ENCODE data around the gene PARVA.

The PARVA gene

DNA sequence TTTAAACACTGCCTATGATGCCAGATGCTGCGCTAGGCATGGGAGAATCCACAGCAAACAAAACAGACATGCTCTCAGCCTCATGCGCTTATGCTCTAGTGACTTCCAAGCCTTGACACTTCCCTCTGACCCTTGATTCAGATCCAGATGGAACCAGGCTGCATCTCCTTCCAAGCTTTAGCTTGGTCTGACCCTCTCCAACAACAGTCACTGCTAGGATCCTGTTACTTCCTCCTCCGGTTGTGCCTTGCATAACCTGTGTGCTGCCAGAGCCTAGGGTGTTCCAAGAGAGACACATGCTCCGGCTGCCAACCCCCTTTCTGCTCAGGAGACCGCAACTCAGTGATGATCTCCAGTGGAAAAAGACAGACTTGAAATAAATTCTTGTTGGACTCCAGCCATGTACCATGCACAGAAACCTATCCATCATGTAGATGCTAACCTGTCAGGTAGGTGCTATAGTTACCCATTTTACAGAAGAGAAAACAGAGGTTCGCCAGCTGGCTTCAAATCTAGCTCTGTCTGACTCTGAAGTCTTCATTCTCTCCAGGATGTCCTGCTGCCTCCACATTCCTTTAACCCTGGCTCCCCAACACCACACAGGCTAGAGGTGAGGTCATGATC, 160.5 kb downstream of the PARVA start:
- no peak for DNase-seq

DNA sequence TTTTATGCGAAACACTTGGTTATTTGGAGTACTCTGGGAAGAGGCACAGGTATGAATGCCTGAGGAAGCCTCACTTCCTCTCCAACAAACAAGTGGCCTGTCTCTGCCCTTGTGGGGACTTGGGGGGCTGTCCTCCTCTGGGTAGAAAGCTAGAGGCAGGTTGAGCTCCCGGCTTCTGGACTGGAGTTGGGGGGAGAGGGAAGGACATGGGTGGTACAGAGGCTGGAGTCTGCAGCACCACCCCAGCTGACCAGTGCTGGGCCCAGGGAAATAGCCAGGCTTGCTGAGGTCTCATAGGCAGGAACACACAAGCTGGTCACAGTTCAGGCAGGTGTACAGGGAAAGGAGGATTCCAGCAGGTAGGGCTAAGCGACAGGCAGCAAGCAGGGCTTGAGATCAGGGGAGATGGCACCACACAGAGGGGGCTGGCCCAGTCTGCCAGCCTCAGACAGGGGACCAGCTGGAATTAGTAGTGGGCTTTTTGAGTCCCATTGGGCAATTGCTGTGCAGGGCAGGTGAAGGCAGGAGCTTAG, 161.6 kb downstream of the PARVA start:
- DNase-seq, result no peak

DNA sequence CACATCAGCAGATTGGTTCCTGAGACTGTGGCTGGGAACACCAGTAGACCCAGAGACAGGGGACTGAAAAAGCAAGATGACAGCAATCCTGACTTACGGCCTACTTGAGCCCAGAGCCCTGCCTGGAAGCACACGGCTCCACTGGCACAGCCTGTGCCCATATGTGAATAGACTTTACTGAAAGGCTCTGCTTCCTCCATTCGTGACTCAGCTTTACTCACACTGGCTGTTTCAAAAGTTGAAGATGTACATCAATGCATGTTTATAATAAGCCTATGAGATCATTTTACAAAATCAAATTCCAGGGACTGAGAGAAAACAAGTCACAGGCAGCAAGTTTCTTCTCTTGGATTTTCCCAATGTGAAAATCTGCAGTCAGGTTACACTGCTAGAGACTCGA, 162.2 kb downstream of the PARVA start:
- no peak for DNase-seq

DNA sequence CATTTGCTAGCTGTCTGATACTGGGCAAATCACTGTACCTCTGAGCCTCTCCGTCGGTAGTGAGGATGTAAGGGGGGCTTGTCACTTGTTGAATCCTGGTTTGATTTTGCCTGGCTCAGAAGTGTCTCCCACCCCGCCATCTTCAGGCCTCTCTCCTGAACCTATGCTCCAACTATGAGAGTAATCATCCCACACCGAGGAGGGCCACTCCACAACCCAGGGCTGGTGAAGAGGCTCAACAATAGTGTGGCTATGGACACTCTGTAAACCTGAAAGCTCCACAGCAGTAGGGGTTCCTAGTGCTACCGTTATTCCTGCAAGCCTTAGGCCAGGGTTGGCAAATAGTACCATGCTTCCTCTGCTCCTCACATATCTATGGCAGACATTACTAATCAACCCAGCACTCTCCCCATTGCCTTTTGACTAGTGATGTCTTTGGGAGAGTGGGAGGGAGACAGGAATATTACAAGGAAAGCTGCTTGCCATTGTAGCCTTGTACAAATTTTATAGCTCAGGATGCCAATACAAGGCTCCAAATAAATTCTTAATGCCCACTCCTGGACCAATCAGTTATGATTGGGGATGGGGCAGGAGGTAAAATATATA, 162.8 kb downstream of the PARVA start:
- no peak for DNase-seq

DNA sequence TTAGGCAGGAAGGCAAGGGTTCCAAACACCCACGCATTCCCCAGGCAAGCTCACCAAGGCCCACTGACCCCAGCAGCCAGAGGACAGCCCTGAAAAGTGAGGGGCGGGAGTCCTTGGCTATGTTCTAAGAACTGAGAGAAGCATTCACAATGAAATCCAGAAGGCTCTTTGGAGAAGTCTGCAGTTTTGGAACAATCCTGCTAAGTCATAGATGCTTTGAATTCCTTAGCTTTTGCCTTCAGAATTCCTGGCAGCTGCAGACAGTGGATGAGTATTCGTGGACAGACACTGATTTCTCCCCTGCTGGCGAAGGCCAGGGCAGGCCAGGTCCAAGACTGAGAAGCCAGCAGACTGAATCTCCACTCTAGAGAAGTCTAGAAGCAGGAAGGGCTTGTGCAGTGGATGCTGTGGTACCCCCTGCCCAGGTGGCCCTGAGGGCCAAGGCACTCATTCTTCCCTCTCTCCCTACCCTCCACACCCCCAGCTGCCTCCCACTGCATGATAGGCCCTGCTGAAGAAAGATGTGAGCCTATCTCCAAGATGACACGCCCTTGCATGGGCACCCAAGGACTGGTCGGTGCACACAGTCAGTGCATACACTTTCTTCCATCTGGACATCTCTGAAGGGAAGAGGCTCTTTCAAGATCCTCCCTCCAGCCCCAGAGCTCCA, 163.7 kb downstream of the PARVA start:
- DNase-seq, result no peak

DNA sequence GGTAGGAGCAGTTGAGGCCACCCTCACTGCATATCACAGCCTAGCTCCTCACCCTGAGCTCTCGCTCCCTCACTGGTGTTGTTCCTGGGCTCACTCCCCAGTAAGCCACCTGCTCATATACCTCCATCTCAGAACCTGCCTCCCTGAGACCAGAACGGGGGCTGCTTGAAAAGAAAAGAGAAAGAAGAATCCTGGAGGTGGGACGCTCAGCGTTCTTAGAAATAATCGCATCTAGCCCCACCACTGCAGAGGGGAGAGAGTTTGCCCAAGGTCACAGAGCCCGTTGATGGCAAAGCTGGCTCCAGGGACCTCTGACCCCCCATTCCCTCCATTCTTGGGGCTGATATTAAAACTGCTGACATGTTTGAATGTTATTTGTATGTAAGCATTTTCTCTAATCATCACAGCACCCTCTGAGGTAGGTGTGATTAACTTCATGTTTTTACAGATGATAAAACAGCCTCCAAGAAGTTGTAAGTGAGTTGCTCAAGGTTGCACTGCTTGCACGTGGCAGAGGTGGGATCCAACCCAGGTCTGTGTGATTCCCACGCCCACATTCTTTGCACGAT, 164.3 kb downstream of the PARVA start:
- no peak for DNase-seq

DNA sequence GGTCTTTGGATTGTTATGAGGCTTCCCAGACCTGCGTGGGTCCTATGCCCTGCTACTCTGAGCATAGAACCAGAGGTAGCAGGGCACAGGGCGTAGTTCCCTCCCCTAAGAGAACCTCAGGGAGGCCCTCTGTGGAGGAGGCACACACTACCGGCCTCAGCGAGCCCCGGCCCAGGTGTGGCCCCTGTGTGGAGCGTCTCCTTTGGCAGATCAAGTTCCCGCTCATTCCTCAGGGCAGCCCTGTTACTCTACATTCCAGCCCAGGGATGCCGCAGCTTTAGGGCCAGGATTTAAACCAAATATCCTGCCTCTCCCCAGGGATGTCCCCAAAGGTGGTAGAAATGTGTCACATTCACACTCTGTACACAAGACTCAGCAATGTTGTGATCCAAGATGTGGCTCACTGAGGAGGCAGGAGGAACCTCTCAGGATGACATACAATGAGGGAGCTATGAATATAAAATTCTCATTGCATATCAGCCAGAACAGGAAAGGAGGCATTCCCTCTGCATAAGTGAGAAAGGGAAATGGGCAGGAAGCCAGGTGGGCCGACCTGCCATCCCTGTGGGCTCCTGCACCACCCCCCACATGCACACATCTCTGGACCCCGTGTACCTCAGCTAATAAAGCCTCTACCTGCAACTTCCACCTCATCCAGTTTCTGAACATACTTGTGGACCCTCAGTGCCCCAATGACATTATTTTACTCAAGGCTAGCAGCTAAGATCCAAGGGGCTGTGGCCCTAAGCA, 165.0 kb downstream of the PARVA start:
- DNase-seq, result no peak

DNA sequence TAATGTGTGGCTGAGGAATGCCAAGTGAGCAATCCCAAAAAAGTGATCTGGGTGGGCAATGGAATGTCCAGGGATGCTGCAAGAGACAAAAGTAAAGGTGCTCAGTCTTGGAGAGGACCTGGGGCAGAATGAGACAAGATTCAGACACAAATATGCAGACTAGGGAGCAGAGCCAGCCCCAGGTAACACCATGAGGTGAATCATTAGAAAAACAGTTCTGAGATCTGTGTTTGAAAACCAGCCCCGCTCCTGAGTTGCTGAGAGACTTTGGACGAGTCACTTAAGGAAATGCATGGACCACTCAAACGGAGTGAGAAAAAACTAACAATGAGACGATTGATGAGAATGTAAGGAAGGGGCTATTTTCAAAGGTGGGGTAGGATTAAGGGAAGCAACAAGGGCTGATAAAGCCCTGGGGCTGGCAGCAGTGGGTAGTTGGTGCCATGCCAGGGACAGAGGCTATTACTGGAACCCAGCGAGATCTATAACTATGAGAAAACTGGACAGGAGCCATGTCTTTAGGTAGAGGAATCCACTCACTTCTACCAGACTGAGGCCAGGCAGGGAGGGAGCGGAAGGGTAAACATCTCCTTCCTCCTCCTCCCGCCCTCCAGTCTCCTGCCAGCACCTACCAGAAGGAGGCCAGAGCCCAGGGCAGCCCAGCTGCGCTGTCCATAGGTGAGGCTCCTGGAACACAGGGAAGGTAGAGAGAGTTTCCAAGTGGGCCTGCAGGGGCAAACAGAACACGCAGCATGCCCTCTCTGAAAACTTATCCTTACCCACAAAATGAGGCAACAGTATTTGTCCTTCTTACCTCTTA, 166.4 kb downstream of the PARVA start:
- no peak for DNase-seq

DNA sequence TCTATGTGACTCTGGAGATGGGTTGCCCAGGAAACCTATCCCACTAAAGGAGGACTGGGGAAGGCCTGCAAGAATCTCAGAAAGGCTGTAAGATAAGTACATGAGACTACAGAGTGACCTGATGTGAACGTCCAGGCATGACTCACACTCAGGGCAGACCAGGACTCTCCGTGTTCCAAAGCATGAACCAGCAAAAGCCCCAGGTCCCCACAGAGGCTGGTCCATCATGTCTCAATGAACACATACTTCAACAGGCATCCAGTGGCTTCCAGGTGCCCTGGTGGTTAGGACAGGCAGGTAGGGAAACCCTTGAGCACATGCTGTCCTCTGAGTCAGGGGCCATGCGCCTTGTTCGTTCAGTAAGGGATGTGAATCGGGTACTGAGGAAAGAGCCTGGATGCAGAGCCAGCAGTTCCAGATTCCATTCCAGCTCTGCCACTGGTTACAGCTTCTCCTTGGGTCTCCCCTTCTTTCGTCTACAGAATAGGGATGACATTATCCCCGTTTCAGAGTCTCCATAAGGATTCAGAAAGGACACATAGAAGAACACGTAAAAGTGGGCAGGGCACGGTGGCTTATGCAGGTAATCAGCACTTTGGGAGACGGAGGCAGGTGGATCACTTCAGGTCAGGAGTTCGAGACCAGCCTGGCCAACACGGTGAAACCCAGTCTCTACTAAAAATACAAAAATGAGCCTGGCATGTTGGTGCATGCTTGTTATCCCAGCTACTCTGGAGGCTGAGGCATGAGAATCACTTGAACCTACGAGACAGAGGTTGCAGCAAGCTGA, 167.8 kb downstream of the PARVA start:
- DNase-seq, result no peak

DNA sequence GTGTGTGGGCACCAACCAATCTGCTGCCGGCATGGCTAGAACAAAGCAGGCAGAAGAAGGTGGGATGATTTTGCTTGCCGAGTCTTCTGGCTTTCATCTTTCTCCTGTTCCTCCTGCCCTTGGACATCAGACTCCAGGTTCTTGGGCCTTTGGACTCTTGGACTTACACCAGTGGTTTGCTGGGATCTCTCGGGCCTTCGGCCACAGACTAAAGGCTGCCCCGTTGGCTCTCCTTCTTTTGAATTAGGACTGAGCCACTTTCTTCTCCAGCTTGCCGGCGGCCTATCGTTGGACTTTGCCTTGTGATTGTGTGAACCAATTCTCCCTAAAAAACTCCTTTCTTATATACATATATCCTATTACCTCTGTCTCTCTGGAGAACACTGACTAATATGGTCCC, 168.8 kb downstream of the PARVA start:
- DNase-seq, result no peak

DNA sequence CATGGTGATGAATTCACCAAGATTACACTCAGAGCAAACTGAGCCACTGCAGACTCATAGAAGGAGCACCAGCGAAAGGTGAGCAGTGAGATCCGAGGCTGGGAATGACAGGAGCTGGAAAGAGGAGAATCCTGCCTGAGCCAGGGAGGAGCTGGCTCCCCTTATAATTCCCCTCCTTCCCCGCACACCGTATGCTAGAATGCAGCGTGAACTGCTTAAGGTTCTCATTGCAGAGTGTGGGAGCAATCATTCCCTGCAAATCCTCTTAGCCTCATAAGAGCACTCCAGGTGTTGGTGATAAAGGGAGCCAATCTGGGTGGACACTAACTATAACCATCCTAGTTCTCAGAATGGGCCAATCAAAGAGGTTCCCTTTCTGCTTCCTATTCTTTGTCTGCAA, 169.3 kb downstream of the PARVA start:
- DNase-seq, result no peak

DNA sequence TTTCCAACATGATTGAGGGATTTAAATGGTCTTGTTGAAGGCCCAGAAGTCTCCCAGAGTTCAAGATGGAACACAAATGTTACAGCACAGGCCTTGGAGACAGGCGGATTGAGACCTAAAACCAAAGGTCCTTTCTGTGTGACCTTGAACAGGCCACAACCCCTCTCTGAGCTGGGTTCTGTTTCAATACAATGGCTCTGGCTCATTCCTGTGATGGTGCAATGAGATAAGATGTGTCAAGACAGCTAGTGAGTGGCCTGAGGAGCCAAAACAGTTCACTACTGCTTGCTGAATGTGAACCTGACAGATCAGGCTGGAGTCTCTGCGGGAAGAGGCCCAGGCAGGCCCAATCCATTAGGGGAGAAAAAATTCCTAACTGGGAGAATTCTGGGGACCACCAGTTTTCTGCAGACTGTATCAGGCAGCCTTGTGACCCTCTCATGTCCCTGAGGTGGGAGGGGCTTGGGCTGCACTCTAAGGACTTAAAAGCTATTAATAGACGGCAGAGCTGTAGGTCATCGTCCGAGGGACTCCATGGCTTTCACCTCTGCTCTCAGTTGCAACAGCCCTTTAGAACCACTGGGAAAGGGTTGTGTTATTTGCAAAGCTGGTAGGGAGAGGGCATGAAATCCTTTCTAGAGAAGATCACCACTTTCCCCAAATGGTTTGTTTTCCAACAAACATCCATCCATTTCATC, 170.7 kb downstream of the PARVA start:
- no peak for DNase-seq

DNA sequence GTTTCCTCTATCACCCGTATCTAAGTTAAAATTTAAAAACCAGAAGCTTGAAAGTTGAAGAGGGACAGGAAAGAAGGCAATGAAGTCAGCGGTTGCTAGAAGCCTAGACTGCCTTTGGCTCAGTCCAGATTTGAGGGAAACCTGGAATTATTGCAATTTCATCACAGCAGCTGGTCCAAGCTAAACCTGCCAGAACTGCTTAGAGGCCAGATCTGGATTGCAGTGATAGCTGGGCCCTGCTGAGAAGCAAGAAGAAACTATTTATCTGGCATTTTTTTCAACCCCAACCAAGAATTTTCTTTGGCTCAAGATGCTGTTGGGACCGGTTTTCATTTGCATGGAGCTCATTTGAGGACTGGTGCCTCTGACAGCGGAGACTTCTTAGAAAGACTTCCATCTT, 175.3 kb downstream of the PARVA start:
- no peak for DNase-seq

DNA sequence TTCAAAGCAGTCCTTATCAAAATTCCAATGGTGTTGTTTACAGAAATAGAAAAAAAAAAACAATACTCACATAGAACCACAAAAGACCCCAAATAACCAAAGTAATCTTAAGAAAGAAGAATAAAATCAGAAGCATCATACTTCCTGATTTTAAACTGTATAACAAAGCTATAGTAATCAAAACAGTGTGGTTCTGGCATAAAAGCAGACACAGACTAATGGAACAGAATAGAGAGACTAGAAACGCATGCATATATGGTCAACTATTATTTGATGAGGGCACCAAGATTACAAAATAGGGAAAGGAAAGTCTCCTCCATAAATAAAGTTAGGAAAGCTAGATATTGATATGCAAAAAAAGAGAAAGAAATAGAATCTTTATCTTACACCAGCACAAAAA, 176.8 kb downstream of the PARVA start:
- DNase-seq, result no peak

DNA sequence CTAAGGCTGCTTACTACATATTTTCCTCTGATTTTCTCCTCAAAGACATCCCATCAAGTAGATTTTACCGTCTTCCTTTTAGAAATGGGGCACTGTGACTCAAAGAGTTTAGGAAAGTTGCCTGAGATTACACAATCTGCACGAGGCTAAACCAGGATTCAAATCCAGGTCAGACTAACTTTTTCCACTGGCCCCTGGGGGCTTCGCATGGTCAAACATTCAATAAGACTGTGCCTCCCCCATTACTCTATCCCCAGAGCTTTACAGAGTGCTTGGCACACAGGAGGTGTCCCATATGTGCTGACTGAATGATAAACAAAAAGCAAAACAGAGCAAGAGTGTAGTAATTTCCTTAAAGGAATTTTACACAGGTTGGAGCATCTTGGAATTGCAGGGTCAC, 178.8 kb downstream of the PARVA start:
- no peak for DNase-seq

DNA sequence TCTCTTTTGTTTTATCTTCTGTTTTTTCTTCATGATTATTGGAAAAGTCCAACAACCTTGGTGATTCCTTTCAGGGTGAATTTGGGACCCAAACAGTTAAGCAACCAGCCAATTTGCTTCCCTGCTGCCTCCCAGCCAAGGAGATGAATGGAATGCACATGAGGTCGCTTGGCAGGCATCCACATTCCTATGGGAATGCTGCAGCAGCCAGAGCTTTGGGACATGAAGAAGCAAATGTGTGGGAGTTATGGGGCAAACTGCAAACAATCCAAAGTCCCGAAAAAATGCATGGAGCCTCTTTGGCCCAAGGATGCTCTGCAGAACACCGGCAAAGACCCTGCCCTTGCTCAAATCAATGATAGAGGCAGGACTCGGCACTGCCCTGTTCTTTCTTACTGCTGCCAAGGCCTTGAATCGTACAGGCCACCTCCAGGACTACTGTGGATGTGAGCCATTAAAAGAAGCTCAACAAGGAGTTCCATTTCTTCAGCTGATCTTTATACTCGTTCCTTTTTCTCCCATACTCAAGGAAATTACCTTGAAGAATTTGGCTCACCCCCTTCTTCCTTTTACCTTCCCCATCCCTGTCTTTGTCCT, 179.5 kb downstream of the PARVA start:
- DNase-seq, result no peak

DNA sequence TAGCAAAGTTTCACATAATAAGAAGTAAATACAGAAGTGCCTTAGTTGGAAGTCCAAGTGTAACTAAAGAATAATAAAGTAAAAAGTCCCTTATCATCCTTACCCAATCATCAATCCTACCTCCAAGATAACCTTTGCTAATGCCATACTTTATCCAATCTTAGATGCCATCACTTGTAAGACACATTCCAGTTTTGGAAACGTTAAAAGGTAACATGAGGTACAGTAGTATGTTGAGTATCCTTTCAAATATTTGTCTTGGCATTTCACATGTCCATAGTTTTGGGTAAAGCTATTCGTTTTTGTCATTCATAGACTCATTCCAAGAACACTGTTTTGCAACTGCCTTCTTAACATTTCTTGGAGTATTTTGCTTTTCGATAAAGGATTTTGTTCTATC, 181.6 kb downstream of the PARVA start:
- DNase-seq, result no peak

DNA sequence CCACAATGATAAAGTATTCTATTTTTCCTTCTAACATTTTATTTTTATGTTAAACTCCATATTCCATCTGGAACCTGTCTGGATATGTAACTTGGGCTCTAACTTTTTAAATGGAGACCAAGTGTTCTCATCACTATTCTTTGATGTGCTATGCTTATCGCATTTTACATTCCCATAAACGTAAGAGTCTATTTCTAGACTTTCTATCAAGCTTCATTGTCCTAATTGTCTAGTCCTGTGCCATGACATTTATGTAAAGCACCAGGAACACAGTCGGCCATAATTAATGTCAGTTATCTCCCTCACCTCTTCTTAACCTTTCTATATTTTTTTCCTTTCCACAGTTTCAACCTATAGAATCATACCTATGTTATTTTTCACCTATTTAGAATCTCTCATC, 183.0 kb downstream of the PARVA start:
- DNase-seq, result no peak

DNA sequence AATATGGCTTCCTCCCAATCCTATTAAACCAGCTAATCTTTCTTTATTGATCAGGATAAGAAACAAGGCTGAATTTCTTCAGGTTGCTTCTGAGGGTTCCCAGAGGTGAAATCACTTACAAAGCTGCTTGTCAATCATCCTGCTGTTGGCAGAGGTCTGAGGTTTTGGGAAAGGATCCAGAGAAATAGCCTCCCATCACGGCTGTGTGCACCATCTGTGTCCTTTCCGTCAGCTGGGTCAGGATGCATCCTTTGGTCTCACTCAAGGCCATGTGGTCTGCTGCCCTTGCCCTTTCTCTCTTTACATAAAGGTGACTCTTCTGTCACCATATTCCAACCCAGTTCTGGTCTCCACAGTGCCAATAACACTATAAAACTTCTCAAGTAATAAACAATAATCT, 183.5 kb downstream of the PARVA start:
- no peak for DNase-seq

DNA sequence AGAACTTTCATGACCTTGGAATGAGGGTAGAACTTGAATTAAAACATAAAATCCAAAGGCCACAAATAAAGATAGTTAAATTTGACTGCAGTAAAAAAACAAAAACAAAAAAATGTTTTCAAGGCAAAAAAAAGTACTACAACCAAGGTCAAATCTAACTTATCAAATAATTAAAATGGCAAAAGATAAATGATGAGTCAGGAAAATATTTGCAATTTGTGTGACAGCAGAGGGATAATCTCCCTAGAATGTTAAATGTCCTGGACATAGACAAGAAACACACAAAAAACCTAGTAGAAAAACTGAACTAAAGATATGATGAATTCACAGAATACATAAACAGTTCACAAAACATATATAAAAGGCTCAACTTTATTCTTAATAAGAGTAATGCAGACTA, 186.6 kb downstream of the PARVA start:
- DNase-seq, result no peak

DNA sequence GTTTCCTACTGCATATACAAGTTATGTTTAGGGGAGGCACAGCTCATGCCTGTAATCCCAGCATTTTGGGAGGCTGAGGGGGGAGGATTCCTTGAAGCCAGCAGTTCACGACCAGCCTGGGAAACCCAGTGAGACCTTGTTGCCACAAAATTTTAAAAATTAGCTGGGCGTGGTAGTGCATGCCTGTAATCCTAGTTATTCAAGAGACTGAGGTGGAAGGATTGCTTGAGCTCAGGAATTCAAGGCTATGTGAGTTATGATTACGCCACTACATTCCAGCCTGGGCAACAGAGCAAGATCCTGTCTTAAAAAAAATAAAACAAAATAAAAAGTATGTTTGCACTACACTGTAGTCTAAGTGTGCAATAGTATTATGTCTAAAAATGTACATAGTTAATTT, 188.0 kb downstream of the PARVA start:
- DNase-seq, result no peak

Data from activated T-cell treated with anti-CD3 and anti-CD28 coated beads, Interleukin-2, amount 50 U/mL, for 48 hours (primary cell).